ENCODE results near the gene GPS1.

Gene GPS1

GRCh38 chr17:82051776-82052637, at the start of gene GPS1, which contains the start of gene RFNG:
Gene GPS1 (plus strand): TSS chr17:82051898. CDS start chr17:82051932, 34 bp downstream.
Gene RFNG (minus strand): TSS chr17:82051811. CDS start chr17:82051766, 45 bp downstream.
- in situ Hi-C loops (cut with MboI; ENCODE audit: low sequenced_read_pairs) = no loop called here
- H3K4me3 ChIP-seq = peak within 1 kb of the TSS; percentile 71
- H3K36me3 ChIP-seq (replicated peaks) = peaks cover 42% of the 10 kb centered on the region
- H3K27me3 ChIP-seq (ENCODE audit: low read depth) = no peaks in the 10 kb centered on the region
- H3K9me3 ChIP-seq = no peaks in the 10 kb centered on the region
- H3K4me1 ChIP-seq = peaks cover 3% of the 10 kb centered on the region; the same call in 1 of the 2 replicates
- peak; percentile 62 to 86 for DNase-seq (ENCODE audit: low spot score in 2 of 2)

- no peak for DNase-seq (ENCODE audit: low spot score in 2 of 2)
- Histone ChIP-seq H3K9me3 (no peaks in the 10 kb centered on the region), H3K4me3 (no peak overlapping the region), H3K27me3 (ENCODE audit: low read depth) (no peaks in the 10 kb centered on the region), H3K4me1 (no peaks in the 10 kb centered on the region), H3K36me3 (replicated peaks) (no peaks in the 10 kb centered on the region)
- in situ Hi-C loops (cut with MboI; ENCODE audit: low sequenced_read_pairs) = no loop called here
These were observed 48.0 kb upstream of the GPS1 start for GRCh38 chr17:82003411-82004381.

GRCh38 chr17:82004517-82005455, 46.9 kb upstream of the GPS1 start:
- in situ Hi-C loops (cut with MboI; ENCODE audit: low sequenced_read_pairs) = no loop called here
- no peaks in the 10 kb centered on the region for H3K4me1 ChIP-seq
- H3K36me3 ChIP-seq (replicated peaks) = no peaks in the 10 kb centered on the region
- no peak for DNase-seq (ENCODE audit: low spot score in 2 of 2)
- H3K9me3 ChIP-seq = no peaks in the 10 kb centered on the region
- H3K27me3 ChIP-seq (ENCODE audit: low read depth) = no peaks in the 10 kb centered on the region
- H3K4me3 ChIP-seq = no peak overlapping the region

GRCh38 chr17:82005701-82006348, 45.9 kb upstream of the GPS1 start:
- Histone ChIP-seq H3K27me3 (ENCODE audit: low read depth) (no peaks in the 10 kb centered on the region), H3K4me3 (no peak overlapping the region), H3K4me1 (no peaks in the 10 kb centered on the region), H3K36me3 (replicated peaks) (no peaks in the 10 kb centered on the region), H3K9me3 (no peaks in the 10 kb centered on the region)
- no peak for DNase-seq (ENCODE audit: low spot score in 2 of 2)
- in situ Hi-C loops (cut with MboI; ENCODE audit: low sequenced_read_pairs) = no loop called here

DNA sequence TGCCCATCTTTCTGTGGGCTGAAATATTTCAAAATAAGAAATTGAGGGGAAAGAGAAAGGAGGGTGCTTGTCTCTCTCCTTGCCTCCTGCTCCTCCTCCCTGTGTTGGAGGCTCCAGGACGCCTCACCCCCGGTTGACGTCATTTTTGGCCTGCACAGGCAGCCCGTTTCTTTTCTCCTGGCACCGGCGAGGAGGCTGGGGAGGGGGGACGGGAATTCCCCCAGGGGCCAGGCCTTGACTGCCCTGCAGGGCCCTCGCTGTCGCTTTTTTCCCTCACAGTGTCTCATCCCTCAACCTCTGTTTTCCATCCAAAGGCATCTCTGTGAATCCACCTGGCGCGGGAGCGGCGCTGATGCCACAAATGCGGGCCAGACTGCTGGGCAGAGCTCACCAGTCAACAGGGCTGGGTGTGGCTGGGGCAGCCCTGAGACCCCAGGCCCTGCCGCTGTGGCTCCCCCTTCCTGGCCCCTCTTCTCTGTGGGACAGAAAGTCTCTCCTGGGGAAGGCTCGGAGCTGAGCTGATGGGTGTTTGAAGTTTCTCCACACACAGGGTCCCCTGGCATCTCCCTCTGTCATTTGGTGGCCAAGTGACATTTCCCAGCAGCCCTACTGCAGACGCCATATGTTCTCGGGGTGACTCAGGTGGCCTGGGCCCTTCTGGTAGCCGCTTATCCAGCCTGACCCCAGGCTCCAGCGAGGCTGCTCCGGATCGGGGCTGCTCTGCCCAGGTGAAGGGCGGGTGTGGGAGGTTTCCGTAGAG, 45.0 kb upstream of the GPS1 start:
- H3K9me3 ChIP-seq = no peaks in the 10 kb centered on the region
- no peaks in the 10 kb centered on the region for H3K4me1 ChIP-seq
- H3K36me3 ChIP-seq (replicated peaks) = no peaks in the 10 kb centered on the region
- no peak overlapping the region for H3K4me3 ChIP-seq
- in situ Hi-C loops (cut with MboI; ENCODE audit: low sequenced_read_pairs) = no loop called here
- no peak for DNase-seq (ENCODE audit: low spot score in 2 of 2)
- H3K27me3 ChIP-seq (ENCODE audit: low read depth) = no peaks in the 10 kb centered on the region

DNA sequence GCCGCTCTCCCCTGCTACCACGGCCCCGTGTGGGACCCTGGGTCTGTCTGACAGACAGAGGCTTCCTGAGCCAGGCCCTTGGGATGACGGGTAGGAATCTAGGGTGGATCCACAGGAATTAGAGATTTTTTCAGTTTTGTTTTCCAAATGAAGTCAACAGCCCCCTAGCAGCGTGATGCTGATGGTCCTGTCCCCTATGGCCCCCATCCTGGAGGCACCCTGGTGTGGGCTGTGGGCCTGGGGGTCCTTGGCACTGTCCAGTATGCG, 44.5 kb upstream of the GPS1 start:
- Histone ChIP-seq H3K9me3 (no peaks in the 10 kb centered on the region), H3K36me3 (replicated peaks) (no peaks in the 10 kb centered on the region), H3K27me3 (ENCODE audit: low read depth) (no peaks in the 10 kb centered on the region), H3K4me3 (no peak overlapping the region), H3K4me1 (no peaks in the 10 kb centered on the region)
- in situ Hi-C loops (cut with MboI; ENCODE audit: low sequenced_read_pairs) = no loop called here
- no peak for DNase-seq (ENCODE audit: low spot score in 2 of 2)

- Histone ChIP-seq H3K4me1 (no peaks in the 10 kb centered on the region), H3K27me3 (ENCODE audit: low read depth) (no peaks in the 10 kb centered on the region), H3K36me3 (replicated peaks) (no peaks in the 10 kb centered on the region), H3K9me3 (no peaks in the 10 kb centered on the region), H3K4me3 (no peak overlapping the region)
- in situ Hi-C loops (cut with MboI; ENCODE audit: low sequenced_read_pairs) = no loop called here
- DNase-seq (ENCODE audit: low spot score in 2 of 2) = no peak
These were observed 44.0 kb upstream of the GPS1 start for GRCh38 chr17:82007495-82008257.

DNA sequence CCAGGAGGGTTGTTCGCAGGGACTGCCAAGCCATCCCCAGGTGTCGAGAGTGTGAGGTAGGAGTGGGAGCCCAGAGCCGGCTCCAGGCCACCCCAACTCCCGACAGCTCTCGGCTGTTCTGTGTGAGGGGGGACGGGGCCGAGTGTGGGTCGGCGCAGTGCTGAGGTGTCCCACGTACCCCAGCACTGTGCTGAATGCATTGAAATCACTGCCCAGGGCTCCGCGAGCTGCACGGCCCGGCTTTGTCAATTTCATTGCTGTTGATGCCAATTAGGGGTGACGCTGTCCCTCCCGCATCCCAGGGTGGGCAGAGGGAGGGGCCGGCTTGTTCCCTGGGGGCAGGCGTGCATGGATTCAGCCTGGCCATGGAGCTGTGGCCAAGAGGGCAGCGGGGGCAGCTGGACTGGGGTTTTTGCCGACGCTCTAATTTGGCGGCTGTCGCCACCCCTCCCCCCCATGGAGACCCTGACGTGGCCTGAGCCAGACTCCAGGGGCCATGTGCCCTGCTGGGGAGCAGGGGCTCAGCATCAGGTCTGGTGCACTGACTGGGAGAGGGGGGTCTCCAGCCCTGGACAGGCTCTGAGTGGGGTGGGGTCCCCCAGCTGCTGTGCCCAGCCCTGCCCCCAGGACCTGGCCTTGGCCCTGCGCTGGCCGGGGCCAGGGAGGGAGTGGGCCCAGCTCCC, 43.3 kb upstream of the GPS1 start:
- Histone ChIP-seq H3K4me1 (no peaks in the 10 kb centered on the region), H3K4me3 (no peak overlapping the region), H3K27me3 (ENCODE audit: low read depth) (no peaks in the 10 kb centered on the region), H3K36me3 (replicated peaks) (no peaks in the 10 kb centered on the region), H3K9me3 (no peaks in the 10 kb centered on the region)
- DNase-seq (ENCODE audit: low spot score in 2 of 2) = no peak
- in situ Hi-C loops (cut with MboI; ENCODE audit: low sequenced_read_pairs) = no loop called here

DNA sequence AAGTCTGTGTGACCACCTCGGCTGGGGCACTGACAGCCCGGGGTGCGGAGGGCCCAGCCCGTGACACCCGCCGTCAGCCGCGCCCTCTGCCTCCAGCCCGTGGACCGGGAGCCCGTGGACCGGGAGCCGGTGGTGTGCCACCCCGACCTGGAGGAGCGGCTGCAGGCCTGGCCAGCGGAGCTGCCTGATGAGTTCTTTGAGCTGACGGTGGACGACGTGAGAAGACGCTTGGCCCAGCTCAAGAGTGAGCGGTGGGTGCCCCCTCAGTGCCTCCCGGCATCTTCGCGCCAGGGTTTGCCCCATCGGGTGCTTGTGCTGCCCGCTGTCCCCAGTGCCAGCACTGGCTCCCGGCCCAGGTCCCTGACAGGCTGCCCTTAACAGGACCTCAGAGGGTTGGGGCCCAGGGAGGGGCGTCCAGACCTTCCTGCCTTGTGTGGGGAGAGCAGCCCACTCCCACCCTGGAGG, 42.7 kb upstream of the GPS1 start:
- Histone ChIP-seq H3K4me1 (no peaks in the 10 kb centered on the region), H3K4me3 (no peak overlapping the region), H3K27me3 (ENCODE audit: low read depth) (no peaks in the 10 kb centered on the region), H3K9me3 (no peaks in the 10 kb centered on the region), H3K36me3 (replicated peaks) (no peaks in the 10 kb centered on the region)
- DNase-seq (ENCODE audit: low spot score in 2 of 2) = no peak
- in situ Hi-C loops (cut with MboI; ENCODE audit: low sequenced_read_pairs) = no loop called here

DNA sequence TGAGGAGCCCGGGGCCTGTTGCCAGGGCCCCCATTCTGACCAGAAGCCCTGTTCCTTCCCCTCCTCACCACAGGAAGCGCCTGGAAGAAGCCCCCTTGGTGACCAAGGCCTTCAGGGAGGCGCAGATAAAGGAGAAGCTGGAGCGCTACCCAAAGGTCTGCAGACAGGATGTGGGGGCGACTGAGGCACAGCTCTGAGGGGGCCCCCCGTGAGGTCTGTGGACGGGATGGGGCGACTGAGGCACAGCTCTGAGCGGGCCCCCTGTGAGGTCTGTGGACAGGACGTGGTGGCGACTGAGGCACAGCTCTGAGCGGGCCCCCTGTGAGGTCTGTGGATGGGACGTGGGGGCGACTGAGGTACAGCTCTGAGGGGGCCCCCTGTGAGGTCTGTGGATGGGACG, 42.3 kb upstream of the GPS1 start:
- H3K36me3 ChIP-seq (replicated peaks) = no peaks in the 10 kb centered on the region
- DNase-seq (ENCODE audit: low spot score in 2 of 2) = no peak
- no peaks in the 10 kb centered on the region for H3K27me3 ChIP-seq (ENCODE audit: low read depth)
- H3K4me1 ChIP-seq = no peaks in the 10 kb centered on the region
- in situ Hi-C loops (cut with MboI; ENCODE audit: low sequenced_read_pairs) = no loop called here
- no peak overlapping the region for H3K4me3 ChIP-seq
- no peaks in the 10 kb centered on the region for H3K9me3 ChIP-seq

Data from HAP-1 (cell line).